ENCODE measurements around the gene CHL1. TPM values are rescaled to one million over a fixed set of nuclear protein-coding genes. Genes with fewer than 3 reads are reported as not detected.

The CHL1 gene
- total RNA-seq, 1 donor from 2014 or later, result 20.2 TPM

GRCh38 chr3:411226-411625 lies 214.7 kb downstream of the CHL1 start:
- no peak for DNase-seq
- H3K27ac ChIP-seq, result no peak overlapping the region
- H3K9me3 ChIP-seq, result no peaks in the 10 kb centered on the region
- H3K4me3 ChIP-seq, result no peak overlapping the region
- no peaks in the 10 kb centered on the region for H3K4me1 ChIP-seq
- H3K36me3 ChIP-seq, result no peaks in the 10 kb centered on the region
- TF ChIP-seq CTCF (IDR thresholded peaks at IDR 0.05), result no peak
- intact Hi-C loops (cut with DNase I), result no loop called here
- no peaks in the 10 kb centered on the region for H3K27me3 ChIP-seq (ENCODE audit: low read depth)
- no peak for ATAC-seq

GRCh38 chr3:414063-414462 lies 217.5 kb downstream of the CHL1 start:
- Histone ChIP-seq H3K9me3 (no peaks in the 10 kb centered on the region), H3K27ac (no peak overlapping the region), H3K27me3 (ENCODE audit: low read depth) (no peaks in the 10 kb centered on the region), H3K4me3 (no peak overlapping the region), H3K36me3 (no peaks in the 10 kb centered on the region), H3K4me1 (no peaks in the 10 kb centered on the region)
- DNase-seq (no peak), ATAC-seq (no peak)
- TF ChIP-seq CTCF (IDR thresholded peaks at IDR 0.05), result peak; percentile 23
- intact Hi-C loops (cut with DNase I), result no loop called here

GRCh38 chr3:418239-418929 lies 221.8 kb downstream of the CHL1 start:
- Histone ChIP-seq H3K9me3 (no peaks in the 10 kb centered on the region), H3K27ac (no peak overlapping the region), H3K27me3 (ENCODE audit: low read depth) (no peaks in the 10 kb centered on the region), H3K4me3 (no peak overlapping the region), H3K4me1 (no peaks in the 10 kb centered on the region), H3K36me3 (no peaks in the 10 kb centered on the region)
- no peak for TF ChIP-seq CTCF (IDR thresholded peaks at IDR 0.05)
- ATAC-seq (no peak), DNase-seq (no peak)
- intact Hi-C loops (cut with DNase I), result no loop called here

- H3K36me3 ChIP-seq, result no peaks in the 10 kb centered on the region
- H3K27me3 ChIP-seq (ENCODE audit: low read depth), result no peaks in the 10 kb centered on the region
- no peak for DNase-seq
- no peaks in the 10 kb centered on the region for H3K9me3 ChIP-seq
- no peak for TF ChIP-seq CTCF (IDR thresholded peaks at IDR 0.05)
- no peak for ATAC-seq
- H3K4me3 ChIP-seq, result no peak overlapping the region
- H3K4me1 ChIP-seq, result no peaks in the 10 kb centered on the region
- H3K27ac ChIP-seq, result no peak overlapping the region
- intact Hi-C loops (cut with DNase I), result no loop called here
Observed at GRCh38 chr3:420584-420983, 224.0 kb downstream of the CHL1 start.

- no peak for DNase-seq
- TF ChIP-seq CTCF (IDR thresholded peaks at IDR 0.05), result no peak
- intact Hi-C loops (cut with DNase I), result no loop called here
Observed at GRCh38 chr3:425079-425478, 228.5 kb downstream of the CHL1 start.

More at GRCh38 chr3:425079-425478, 228.5 kb downstream of the CHL1 start:
- ATAC-seq, result no peak
- no peaks in the 10 kb centered on the region for H3K27me3 ChIP-seq (ENCODE audit: low read depth)
- H3K4me1 ChIP-seq, result no peaks in the 10 kb centered on the region
- H3K4me3 ChIP-seq, result no peak overlapping the region
- no peaks in the 10 kb centered on the region for H3K36me3 ChIP-seq
- no peak overlapping the region for H3K27ac ChIP-seq
- no peaks in the 10 kb centered on the region for H3K9me3 ChIP-seq
